IPS-18a (cell line): Measurements from ENCODE around the gene SUGP2.
"Not testable (repeated sequence)": the region's sequence is repeated elsewhere in the genome, so short reads cannot be mapped to it uniquely, and the experiment has no call there.

Experiments used
- H3K27ac ChIP-seq: one replicate; pipeline ENCODE4 v1.5.1; 2013; ENCODE audit warnings: low read length
- H3K27me3 ChIP-seq: one replicate; pipeline ENCODE4 v1.6.1; 2013; ENCODE audit warnings: mild to moderate bottlenecking, low read length; ENCODE audit not compliant: control insufficient read depth, insufficient read depth
- H3K36me3 ChIP-seq: one replicate; pipeline ENCODE4 v1.6.1; 2013; ENCODE audit warnings: low read depth, low read length; ENCODE audit not compliant: control insufficient read depth
- H3K4me1 ChIP-seq: one replicate; pipeline ENCODE4 v1.6.1; 2013; ENCODE audit warnings: low read depth, low read length; ENCODE audit not compliant: control insufficient read depth
- H3K4me3 ChIP-seq: one replicate; pipeline ENCODE4 v1.5.1; 2013; ENCODE audit warnings: low read length
- H3K9ac ChIP-seq: one replicate; pipeline ENCODE4 v1.6.1; 2013; ENCODE audit warnings: mild to moderate bottlenecking, low read length, moderate library complexity
- H3K9me3 ChIP-seq: one replicate; pipeline ENCODE4 v1.6.1; 2013; ENCODE audit warnings: low read depth, low read length; ENCODE audit not compliant: control insufficient read depth

SUGP2 gene

GRCh38 chr19:18961767-18962620, 71.3 kb downstream of the SUGP2 start:
- no peaks in the 10 kb centered on the region for H3K9me3 ChIP-seq
- H3K9ac ChIP-seq = no peak overlapping the region
- H3K27ac ChIP-seq = no peak overlapping the region
- H3K4me3 ChIP-seq = no peak overlapping the region
- H3K36me3 ChIP-seq = no peaks in the 10 kb centered on the region
- no peaks in the 10 kb centered on the region for H3K27me3 ChIP-seq
- no peaks in the 10 kb centered on the region for H3K4me1 ChIP-seq

GRCh38 chr19:18960370-18960769, 72.9 kb downstream of the SUGP2 start:
- Histone ChIP-seq H3K27me3 (no peaks in the 10 kb centered on the region), H3K27ac (no peak overlapping the region), H3K9ac (no peak overlapping the region), H3K4me1 (no peaks in the 10 kb centered on the region), H3K36me3 (no peaks in the 10 kb centered on the region), H3K4me3 (no peak overlapping the region), H3K9me3 (no peaks in the 10 kb centered on the region)

- Histone ChIP-seq H3K4me1 (no peaks in the 10 kb centered on the region), H3K4me3 (no peak overlapping the region), H3K27me3 (no peaks in the 10 kb centered on the region), H3K27ac (no peak overlapping the region), H3K9me3 (no peaks in the 10 kb centered on the region), H3K9ac (no peak overlapping the region), H3K36me3 (no peaks in the 10 kb centered on the region)
Observed at GRCh38 chr19:18955042-18955441, 78.3 kb downstream of the SUGP2 start.

- no peaks in the 10 kb centered on the region for H3K9me3 ChIP-seq
- no peak overlapping the region for H3K27ac ChIP-seq
- no peaks in the 10 kb centered on the region for H3K4me1 ChIP-seq
- H3K27me3 ChIP-seq = no peaks in the 10 kb centered on the region
- no peak overlapping the region for H3K9ac ChIP-seq
- H3K36me3 ChIP-seq = no peaks in the 10 kb centered on the region
- no peak overlapping the region for H3K4me3 ChIP-seq
Observed at GRCh38 chr19:18954094-18954493, 79.2 kb downstream of the SUGP2 start.

GRCh38 chr19:18952364-18953003, 80.8 kb downstream of the SUGP2 start:
- H3K27me3 ChIP-seq, H3K36me3 ChIP-seq, H3K9me3 ChIP-seq, H3K9ac ChIP-seq, H3K4me1 ChIP-seq, H3K27ac ChIP-seq, H3K4me3 ChIP-seq: not testable (repeated sequence)

- no peaks in the 10 kb centered on the region for H3K27me3 ChIP-seq
- H3K9me3 ChIP-seq = no peaks in the 10 kb centered on the region
- H3K27ac ChIP-seq = no peak overlapping the region
Observed at GRCh38 chr19:18951721-18952281, 81.5 kb downstream of the SUGP2 start.

GRCh38 chr19:18949858-18950257, 83.5 kb downstream of the SUGP2 start:
- no peaks in the 10 kb centered on the region for H3K4me1 ChIP-seq
- no peaks in the 10 kb centered on the region for H3K36me3 ChIP-seq
- H3K27me3 ChIP-seq = no peaks in the 10 kb centered on the region
- H3K4me3 ChIP-seq = no peak overlapping the region
- H3K27ac ChIP-seq = no peak overlapping the region
- no peaks in the 10 kb centered on the region for H3K9me3 ChIP-seq
- no peak overlapping the region for H3K9ac ChIP-seq

More at GRCh38 chr19:18951721-18952281, 81.5 kb downstream of the SUGP2 start:
- Histone ChIP-seq H3K9ac (no peak overlapping the region), H3K4me1 (no peaks in the 10 kb centered on the region), H3K4me3 (no peak overlapping the region), H3K36me3 (no peaks in the 10 kb centered on the region)

- no peaks in the 10 kb centered on the region for H3K36me3 ChIP-seq
- H3K4me3 ChIP-seq = no peak overlapping the region
- no peak overlapping the region for H3K9ac ChIP-seq
- no peaks in the 10 kb centered on the region for H3K9me3 ChIP-seq
- H3K4me1 ChIP-seq = no peaks in the 10 kb centered on the region
- no peak overlapping the region for H3K27ac ChIP-seq
- H3K27me3 ChIP-seq = no peaks in the 10 kb centered on the region
Observed at GRCh38 chr19:18948976-18949356, 84.4 kb downstream of the SUGP2 start.

- Histone ChIP-seq H3K4me3 (no peak overlapping the region), H3K36me3 (no peaks in the 10 kb centered on the region), H3K9ac (no peak overlapping the region), H3K27ac (no peak overlapping the region), H3K9me3 (no peaks in the 10 kb centered on the region), H3K27me3 (no peaks in the 10 kb centered on the region), H3K4me1 (no peaks in the 10 kb centered on the region)
Observed at GRCh38 chr19:18948075-18948975, 85.0 kb downstream of the SUGP2 start.

GRCh38 chr19:18946918-18947317, 86.4 kb downstream of the SUGP2 start:
- Histone ChIP-seq H3K27me3 (peaks cover under 1% of the 10 kb centered on the region), H3K4me3 (no peak overlapping the region), H3K27ac (no peak overlapping the region), H3K36me3 (no peaks in the 10 kb centered on the region), H3K9me3 (no peaks in the 10 kb centered on the region), H3K4me1 (no peaks in the 10 kb centered on the region), H3K9ac (no peak overlapping the region)

- Histone ChIP-seq H3K4me1 (peaks cover 4% of the 10 kb centered on the region), H3K9me3 (no peaks in the 10 kb centered on the region), H3K27ac (no peak overlapping the region), H3K36me3 (no peaks in the 10 kb centered on the region), H3K27me3 (peaks cover 4% of the 10 kb centered on the region), H3K4me3 (no peak overlapping the region), H3K9ac (no peak overlapping the region)
Observed at GRCh38 chr19:18946335-18946734, 87.0 kb downstream of the SUGP2 start.
